Tibial nerve (tissue), 4 donors: ENCODE results near the gene JARID2. TPM values are rescaled to one million over a fixed set of nuclear protein-coding genes. Genes with fewer than 3 reads are reported as not detected.

Experiments
- DNase-seq, 2 donors: peaks; one replicate each; pipeline ENCODE4 v3.0.0-alpha.2; 2019; ENCODE audit warnings: low spot score in 2 of 2
- H3K27ac ChIP-seq, 4 donors: fragments of 200-600 bp; sonication (generic) in 3 of 4; one replicate each; pipeline ENCODE4 v1.5.1; 2017 to 2019; ENCODE audit warnings: mild to moderate bottlenecking in 1 of 4
- H3K27me3 ChIP-seq, 2 donors: fragments of 200-600 bp; sonication (generic) in 1 of 2; one replicate each; pipeline versions ENCODE4 v1.5.1 to v1.6.0; 2017 to 2019
- H3K36me3 ChIP-seq, 3 donors: fragments of 200-600 bp; sonication (generic); one replicate each; pipeline ENCODE4 v1.5.1; 2018 to 2019
- H3K4me1 ChIP-seq, 4 donors: fragments of 200-600 bp; sonication (generic) in 3 of 4; one replicate each; pipeline ENCODE4 v1.5.1; 2017 to 2019
- H3K4me3 ChIP-seq, 4 donors: fragments of 200-600 bp; sonication (generic) in 3 of 4; one replicate each; pipeline ENCODE4 v1.5.1; 2017 to 2019; ENCODE audit warnings: mild to moderate bottlenecking in 1 of 4, moderate library complexity in 1 of 4
- H3K9me3 ChIP-seq, 4 donors: fragments of 200-600 bp; sonication (generic) in 3 of 4; one replicate each; pipeline ENCODE4 v1.5.1; 2017 to 2019
- EP300 ChIP-seq, 2 donors: sonication (generic); formaldehyde crosslinking; IDR thresholded peaks; one replicate each; pipeline ENCODE4 v1.6.1; 2017; ENCODE audit warnings: antibody characterized with exemption in 2 of 2, mild to moderate bottlenecking in 1 of 2
- POLR2A ChIP-seq, 2 donors: fragments of 450-650 bp; IDR thresholded peaks; one replicate each; pipeline ENCODE4 v1.6.1; 2017; ENCODE audit warnings: antibody characterized with exemption in 2 of 2, mild to moderate bottlenecking in 2 of 2, moderate library complexity in 2 of 2
- WGBS, 2 donors: methylation state at CpG; one replicate each; pipeline ENCODE4 v1.1.5; 2018; 5-methylcytosine and 5-hydroxymethylcytosine counted together
- total RNA-seq, 4 donors: library from RNA; depleted of rRNA; stranded (reverse); fragments of >200 nt; gene quantifications; one replicate each; pipeline ENCODE4 v1.1.0, GENCODE V29; 2016
- TF ChIP-seq, protein P1 (sequence below), 5 experiments: fragments of 200-600 bp in 3 of 5; fragments of 450-650 bp in 2 of 5; sonication (generic) in 3 of 5; IDR thresholded peaks; one replicate each; pipeline ENCODE4 v1.5.1; 2016 to 2019; ENCODE audit warnings: antibody characterized with exemption in 5 of 5, mild to moderate bottlenecking in 3 of 5, moderate library complexity in 2 of 5

Gene JARID2
- total RNA-seq, 4 donors from 2014 or later = 9.0 to 26.1 (median 9.8) TPM

DNA sequence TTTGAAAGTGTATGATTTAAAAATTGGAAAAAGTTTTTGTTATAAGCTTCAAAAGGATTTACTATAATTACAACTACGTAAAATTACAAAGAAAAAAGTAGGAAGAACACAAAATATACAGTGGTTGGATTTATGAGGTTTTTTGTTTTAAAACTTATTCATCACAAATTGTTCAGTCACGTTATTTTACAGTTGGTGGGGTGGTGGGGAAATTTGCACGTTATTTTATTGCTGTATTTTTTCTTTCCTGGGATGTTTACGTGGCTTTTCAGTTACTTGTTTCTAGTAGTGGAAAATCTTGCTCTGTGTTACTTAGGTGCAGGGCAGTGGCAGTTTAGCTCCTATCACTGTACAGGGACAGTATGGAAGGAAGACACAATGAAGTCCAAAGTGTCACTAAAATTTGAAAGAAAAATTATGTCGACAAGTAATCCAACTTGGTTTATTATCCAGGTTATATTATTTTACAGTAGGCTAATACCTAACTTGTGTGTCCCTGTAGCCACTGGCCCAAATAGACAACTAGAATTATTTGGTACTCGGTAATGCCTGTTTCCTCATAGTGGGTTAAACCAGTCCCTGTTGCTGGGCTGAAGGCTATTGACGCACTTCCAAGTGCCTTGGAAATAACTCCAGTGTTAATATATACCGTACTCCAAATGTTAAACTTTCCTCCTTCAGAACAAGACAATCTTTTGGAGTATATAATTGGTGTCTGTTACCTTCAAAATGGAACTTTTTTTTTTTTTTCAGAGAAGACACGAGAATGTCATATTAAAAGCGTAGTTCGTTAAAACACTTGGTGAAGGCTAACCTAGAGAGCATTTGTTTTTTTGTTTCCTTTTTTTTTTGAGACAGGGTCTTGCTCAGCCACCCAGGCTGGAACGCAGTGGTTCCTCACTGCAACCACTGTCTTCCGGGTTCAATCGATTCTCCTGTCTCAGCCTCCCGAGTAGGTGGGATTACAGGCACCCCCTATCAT, 4.6 kb downstream of the JARID2 start:
- Histone ChIP-seq H3K9me3 (no peaks in the 10 kb centered on the region), H3K27me3 (no peaks in the 10 kb centered on the region), H3K4me3 (no peak overlapping the region), H3K4me1 (peaks cover 0 to 42% (median 24%) of the 10 kb centered on the region in 4 donors), H3K36me3 (no peaks in the 10 kb centered on the region), H3K27ac (peak overlapping the region in 3 of 4 donors; percentile 91 to 99 (median 95))
- no peak for DNase-seq
- WGBS, 2 donors = 71 to 72% methylated on average over 15 of the region's 15 CpGs
- no peak for TF ChIP-seq POLR2A (IDR thresholded peaks at IDR 0.05)

DNA sequence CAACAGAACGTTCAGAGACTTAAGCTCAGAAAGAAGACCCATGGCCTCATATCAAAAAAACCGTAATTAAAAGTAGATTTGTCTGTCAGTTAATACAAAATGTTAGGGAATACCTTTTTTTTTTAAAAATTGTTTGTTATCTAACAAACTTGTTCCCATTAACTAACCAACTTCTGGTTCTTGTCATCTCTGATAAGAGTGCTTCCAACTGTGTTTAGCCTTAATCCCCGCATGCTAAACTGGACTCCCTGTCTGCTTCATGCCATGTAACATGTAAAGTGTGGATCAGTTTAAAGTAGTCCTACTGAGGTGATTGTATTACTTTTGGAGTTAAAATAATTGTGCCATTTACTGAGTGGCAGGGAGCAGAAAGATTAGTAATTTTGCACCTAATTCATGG, 6.3 kb downstream of the JARID2 start:
- no peaks in the 10 kb centered on the region for H3K9me3 ChIP-seq
- H3K4me3 ChIP-seq = no peak overlapping the region
- H3K36me3 ChIP-seq = no peaks in the 10 kb centered on the region
- 50 to 54% methylated on average over 3 of the region's 3 CpGs for WGBS, 2 donors
- H3K27ac ChIP-seq = peak overlapping the region in 2 of 4 donors; percentile 2 to 95
- DNase-seq = no peak
- no peaks in the 10 kb centered on the region for H3K27me3 ChIP-seq
- TF ChIP-seq EP300 (IDR thresholded peaks at IDR 0.05) (no peak), POLR2A (IDR thresholded peaks at IDR 0.05) (no peak)
- TF ChIP-seq, protein P1, sequence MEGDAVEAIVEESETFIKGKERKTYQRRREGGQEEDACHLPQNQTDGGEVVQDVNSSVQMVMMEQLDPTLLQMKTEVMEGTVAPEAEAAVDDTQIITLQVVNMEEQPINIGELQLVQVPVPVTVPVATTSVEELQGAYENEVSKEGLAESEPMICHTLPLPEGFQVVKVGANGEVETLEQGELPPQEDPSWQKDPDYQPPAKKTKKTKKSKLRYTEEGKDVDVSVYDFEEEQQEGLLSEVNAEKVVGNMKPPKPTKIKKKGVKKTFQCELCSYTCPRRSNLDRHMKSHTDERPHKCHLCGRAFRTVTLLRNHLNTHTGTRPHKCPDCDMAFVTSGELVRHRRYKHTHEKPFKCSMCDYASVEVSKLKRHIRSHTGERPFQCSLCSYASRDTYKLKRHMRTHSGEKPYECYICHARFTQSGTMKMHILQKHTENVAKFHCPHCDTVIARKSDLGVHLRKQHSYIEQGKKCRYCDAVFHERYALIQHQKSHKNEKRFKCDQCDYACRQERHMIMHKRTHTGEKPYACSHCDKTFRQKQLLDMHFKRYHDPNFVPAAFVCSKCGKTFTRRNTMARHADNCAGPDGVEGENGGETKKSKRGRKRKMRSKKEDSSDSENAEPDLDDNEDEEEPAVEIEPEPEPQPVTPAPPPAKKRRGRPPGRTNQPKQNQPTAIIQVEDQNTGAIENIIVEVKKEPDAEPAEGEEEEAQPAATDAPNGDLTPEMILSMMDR (IDR thresholded peaks at IDR 0.05) = no peak
- peaks cover 0 to 49% (median 28%) of the 10 kb centered on the region in 4 donors for H3K4me1 ChIP-seq

DNA sequence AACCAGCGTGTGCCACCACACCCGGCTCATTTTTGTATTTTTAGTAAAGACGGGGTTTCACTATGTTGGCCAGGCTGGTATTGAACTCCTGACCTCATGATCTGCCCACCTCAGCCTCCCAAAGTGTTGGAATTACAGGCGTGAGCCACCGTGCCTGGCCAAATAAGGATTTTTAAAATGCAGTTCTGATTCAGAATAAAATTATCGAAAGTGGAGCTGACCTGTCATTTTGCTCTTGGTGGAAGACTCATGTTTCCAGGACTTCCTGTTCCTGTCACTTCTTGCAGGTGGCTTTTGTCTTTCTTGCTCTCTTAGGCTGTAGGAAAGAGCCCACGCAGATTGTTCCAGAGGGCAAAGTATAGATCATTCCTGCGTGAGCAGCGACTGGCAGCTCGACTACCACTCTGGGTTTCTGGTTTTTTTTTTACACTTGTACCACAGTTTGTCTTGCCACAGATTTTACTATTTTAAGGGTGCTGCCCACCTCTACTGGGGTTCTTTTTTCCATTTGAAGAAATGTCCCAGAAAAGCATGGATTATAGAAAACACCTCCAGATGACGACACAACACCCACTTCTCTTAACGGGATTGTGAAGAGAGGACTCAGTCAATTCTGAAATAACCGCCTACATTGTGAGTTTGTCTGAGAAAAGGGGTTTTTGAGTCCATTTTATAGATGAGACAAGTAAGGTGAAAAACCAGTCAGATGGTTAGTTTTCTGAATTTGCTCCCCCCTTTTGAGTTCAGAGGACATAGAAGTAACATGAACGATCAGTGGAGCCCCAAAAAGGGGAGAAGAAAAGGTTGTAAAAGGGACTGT, 7.5 kb downstream of the JARID2 start:
- Histone ChIP-seq H3K4me1 (peaks cover 0 to 54% (median 29%) of the 10 kb centered on the region in 4 donors), H3K36me3 (no peaks in the 10 kb centered on the region), H3K27ac (peak overlapping the region in 2 of 4 donors; percentile 21 to 31), H3K27me3 (no peaks in the 10 kb centered on the region), H3K9me3 (no peaks in the 10 kb centered on the region), H3K4me3 (no peak overlapping the region)
- no peak for DNase-seq
- WGBS, 2 donors = 80 to 86% methylated on average over 14 of the region's 14 CpGs
- TF ChIP-seq POLR2A (IDR thresholded peaks at IDR 0.05) (no peak), EP300 (IDR thresholded peaks at IDR 0.05) (no peak)
- TF ChIP-seq, protein P1 (IDR thresholded peaks at IDR 0.05) = no peak

DNA sequence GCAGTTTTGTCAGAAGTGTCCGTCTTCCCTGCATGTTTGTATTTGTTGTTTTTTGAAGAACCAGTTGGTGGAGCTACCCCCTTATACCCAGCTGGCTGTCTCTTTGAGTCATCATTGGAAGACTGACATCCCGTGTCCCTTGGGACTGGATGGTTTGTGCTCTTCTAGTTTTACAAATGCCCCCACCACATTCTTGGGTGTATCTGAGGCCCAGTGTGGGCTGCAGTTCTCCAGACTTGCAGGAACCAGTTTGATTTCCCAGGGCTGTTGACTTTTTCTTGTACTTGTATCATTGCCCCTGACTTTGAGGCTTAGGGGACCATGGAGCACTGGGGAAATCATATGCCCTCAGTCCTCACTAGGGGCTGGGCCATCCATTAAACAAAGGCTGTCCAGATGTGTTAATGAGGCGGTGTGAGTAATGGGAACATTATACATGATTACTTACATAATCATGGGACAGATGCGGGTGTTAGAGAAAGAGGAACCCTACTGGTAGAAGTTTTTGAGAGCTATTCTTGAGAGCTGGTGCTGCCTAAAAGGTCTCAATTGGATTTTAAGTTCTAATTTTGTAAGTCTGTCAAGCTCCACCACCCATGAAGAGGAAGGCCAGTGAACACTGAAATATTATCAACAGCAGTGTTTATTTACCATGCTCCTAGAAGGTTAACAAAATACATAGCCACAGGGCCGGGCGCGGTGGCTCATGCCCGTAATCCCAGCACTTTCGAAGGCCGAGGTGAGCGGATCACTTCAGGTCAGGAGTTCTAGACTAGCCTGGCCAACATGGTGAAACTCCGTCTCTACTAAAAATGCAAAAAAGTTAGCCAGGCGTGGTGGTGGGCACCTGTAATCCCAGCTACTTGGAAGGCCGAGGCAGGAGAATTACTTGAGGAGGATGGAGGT, 8.5 kb downstream of the JARID2 start:
- H3K4me1 ChIP-seq = peaks cover 0 to 59% (median 34%) of the 10 kb centered on the region in 4 donors
- H3K4me3 ChIP-seq = no peak overlapping the region

More for the DNA sequence above, 8.5 kb downstream of the JARID2 start:
- no peaks in the 10 kb centered on the region for H3K36me3 ChIP-seq
- 80 to 81% methylated on average over 14 of the region's 14 CpGs for WGBS, 2 donors
- H3K9me3 ChIP-seq = no peaks in the 10 kb centered on the region
- TF ChIP-seq, protein P1 (IDR thresholded peaks at IDR 0.05) = peak in 1 of 5 experiments; percentile 9
- TF ChIP-seq EP300 (IDR thresholded peaks at IDR 0.05) (no peak), POLR2A (IDR thresholded peaks at IDR 0.05) (no peak)
- no peaks in the 10 kb centered on the region for H3K27me3 ChIP-seq
- no peak for DNase-seq
- H3K27ac ChIP-seq = peak overlapping the region in 2 of 4 donors; percentile 21 to 31
